ENCODE results near the gene KCNS1.
A peak's percentile ranks its signal among the peaks of the same experiment; 100 is the strongest.

KCNS1 gene

DNA sequence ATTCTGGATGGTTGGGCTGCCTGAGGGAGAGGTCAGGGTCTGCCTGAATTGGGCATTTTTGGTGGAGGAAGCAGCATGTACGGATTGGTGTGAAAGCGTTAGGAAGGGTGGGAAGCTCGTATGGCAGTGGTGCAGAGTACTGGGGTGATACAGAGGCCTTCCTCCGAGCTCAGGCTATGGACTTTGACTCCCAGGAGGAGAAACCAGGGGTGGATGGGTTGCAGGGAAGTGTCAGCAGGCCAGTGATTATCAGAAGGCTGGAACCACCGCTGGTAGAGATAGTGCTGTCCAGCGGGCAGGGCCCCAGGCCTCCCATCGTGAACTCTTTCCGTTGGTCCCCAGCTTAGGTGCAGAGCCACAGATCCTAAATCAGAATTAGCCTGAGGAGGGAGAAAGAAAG, 8.7 kb upstream of the KCNS1 start:
- no peak for DNase-seq (ENCODE audit: low read depth)

DNA sequence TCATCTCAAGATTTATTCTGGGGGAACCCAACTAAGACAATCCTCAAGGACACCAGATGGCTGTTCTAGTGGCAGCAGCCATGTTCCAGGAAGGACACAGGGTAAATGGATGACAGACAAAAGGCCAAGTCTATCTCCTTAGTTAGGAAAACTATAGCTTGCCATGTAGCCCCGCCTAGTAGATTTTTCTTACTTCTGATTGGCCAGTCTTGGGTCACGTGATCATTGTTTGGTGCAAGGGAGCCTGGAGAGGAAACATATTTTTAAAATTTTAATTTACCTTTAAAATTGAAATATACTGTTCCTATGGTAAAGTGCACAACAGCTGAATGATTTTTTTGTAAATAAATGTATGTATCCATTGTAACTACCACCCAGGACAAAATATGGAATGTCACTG, 4.4 kb upstream of the KCNS1 start:
- no peak for DNase-seq (ENCODE audit: low read depth)

DNA sequence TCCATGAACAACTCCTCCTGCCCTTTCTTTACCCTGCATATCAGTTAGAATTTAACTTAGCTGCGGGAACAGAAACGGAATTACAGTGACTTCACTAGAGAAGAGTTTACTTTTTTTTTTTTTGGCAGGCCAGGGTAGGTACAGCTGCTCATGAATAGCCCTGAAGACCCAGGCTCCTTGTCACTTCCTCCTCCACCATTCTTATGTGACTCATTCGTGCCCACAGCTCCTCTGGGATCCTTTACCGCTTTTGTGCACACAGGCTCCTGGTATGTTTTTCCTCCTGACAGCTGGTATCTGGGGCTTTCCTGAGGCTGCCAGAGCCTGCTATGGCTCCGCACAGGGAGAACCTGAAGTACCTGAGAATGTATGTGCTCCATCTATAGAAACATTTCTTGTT, 3.9 kb upstream of the KCNS1 start:
- DNase-seq (ENCODE audit: low read depth) = peak; percentile 55

DNA sequence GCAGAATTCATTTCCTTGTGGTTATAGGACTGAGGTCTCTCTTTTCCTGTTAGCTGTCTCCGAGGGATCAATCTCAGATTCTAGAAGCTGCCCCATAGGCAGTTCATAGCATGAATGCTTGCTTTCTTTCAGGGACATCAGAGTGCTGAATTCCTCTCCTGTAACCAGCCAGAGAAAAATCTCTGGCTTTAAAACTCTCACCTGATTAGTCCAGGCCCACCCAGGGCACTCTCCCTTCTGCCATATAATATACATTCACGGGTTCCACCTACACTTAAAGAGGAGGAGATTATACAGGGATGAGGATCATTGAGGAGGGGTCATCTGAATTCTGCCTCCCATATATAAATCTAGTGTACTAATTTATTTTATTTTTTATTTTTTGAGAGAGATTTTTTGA, 2.1 kb upstream of the KCNS1 start:
- DNase-seq (ENCODE audit: low read depth) = no peak

DNA sequence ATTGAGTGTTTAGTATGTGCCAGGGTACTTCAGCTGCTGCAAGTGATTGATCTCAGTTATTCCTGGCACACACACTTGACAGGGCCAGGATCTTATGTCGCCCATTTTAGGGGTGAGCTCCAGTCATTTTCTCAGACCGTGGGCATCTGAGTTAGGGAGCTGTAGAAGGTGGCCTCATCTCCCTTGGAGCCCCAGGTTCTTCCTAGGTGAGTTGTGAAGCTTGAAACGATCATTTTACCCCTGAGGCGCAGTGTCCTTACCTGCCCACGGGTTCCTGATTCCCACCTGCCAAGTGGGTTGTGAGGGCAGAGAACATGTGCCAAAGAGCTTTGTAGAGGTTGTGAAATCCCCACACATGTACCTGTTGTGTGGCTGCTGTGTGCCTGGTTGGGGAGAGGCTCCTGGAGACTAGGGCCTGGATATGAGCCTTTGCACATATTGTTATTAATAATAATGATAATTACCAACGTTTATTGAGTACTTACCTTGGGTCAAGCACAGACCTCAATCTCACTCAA, 465 bp upstream of the KCNS1 start:
- DNase-seq (ENCODE audit: low read depth) = no peak

DNA sequence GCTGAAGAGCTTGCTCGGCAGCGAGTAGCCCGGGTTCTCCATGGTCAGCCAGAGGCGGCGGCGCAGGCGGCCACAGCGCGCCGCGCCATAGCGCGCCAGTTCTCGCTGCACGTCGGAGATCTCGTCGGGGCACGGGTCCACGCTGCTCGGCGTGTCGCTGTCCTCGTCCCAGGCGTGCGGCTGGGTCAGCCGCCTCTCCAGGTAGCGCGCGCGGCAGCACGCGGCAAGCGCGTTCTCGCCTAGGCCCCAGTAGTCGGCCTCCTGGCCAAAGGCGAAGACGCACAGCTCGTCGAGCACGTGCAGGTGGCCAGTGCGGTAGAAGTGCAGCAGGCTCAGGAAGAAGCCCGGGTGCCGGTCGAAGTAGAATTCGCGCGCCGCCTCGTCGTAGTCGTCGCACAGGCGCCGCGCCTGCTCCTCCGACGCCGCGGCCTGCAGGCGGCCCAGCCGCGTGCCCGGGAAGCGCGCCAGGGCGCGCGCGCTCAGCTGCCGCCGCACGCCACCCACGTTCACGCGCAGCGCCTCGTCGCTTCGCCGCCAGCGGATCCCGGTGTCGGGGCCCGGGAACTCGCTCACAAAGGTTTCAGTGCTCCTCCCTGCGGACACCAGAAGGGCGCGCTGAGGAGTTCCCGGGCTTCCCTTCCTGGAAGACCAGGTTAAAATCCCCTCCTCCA, 2.7 kb downstream of the KCNS1 start:
- DNase-seq (ENCODE audit: low read depth) = no peak

DNA sequence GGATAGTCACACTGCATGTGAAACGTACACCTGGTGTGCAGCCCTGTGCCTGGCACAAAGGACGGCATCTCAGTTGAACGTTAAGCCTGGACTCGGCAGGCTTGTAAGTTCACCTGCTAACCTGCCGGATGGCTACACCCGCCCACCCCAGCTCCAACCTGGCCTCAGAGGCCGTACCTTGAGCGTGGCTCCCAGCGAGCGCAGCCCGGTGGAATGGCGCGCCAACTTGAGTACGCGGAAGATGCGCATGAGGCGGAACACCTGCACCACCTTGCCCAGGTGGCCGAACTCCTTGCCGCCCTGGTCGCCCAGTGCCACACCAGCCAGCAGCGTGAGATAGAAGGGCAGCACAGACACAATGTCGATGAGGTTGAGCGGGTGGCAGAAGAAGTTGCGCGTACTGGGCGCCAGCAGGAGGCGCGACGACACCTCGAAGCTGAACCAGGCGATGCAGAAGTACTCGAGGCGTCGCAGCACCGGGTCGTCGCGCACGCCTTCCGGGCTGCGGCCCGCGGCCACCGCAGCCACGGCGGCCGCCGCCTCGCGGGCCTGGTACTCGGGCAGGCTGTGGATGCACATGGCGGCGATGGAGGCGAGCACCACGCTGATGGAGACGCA, 3.3 kb downstream of the KCNS1 start:
- no peak for DNase-seq (ENCODE audit: low read depth)

DNA sequence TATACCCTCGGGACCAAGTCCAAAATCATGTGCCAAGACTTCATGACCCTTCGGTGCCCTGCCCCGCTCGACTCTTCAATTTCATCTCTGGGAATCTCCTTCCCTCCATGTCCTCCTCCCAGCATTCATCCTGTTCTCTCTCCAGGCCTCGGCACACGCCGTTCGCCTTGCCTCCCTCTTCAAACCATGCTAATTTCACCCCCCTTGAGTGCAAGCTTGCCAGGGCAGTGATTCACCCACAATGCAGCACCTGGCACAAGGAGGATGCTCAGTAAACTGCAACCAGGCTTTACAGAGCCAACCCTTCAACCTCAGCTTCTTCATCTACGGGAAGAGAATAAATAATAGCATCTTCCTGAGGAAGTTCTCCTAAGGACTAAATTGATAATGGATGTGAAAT, 4.1 kb downstream of the KCNS1 start:
- no peak for DNase-seq (ENCODE audit: low read depth)

DNA sequence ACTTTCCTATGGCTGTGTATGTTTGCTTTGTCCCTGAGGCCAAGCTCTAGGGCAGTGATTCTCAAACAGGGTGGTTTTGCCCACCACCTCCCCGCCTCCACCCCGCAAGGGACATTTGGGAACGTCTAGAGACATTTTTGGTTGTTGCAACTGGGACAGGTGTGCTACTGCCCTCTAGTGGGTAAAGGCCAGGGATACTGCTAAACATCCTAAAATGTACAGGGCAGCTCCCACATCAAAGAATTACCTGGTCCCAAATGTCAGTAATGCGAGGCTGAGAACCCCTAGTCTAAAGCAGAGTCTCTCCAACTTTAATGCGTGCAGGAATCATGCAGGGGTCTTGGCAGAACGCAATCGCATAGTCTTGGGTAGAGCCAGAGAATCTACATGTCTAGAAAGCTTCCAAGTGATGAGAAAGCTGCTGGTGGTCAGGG, 5.1 kb downstream of the KCNS1 start:
- no peak for DNase-seq (ENCODE audit: low read depth)

DNA sequence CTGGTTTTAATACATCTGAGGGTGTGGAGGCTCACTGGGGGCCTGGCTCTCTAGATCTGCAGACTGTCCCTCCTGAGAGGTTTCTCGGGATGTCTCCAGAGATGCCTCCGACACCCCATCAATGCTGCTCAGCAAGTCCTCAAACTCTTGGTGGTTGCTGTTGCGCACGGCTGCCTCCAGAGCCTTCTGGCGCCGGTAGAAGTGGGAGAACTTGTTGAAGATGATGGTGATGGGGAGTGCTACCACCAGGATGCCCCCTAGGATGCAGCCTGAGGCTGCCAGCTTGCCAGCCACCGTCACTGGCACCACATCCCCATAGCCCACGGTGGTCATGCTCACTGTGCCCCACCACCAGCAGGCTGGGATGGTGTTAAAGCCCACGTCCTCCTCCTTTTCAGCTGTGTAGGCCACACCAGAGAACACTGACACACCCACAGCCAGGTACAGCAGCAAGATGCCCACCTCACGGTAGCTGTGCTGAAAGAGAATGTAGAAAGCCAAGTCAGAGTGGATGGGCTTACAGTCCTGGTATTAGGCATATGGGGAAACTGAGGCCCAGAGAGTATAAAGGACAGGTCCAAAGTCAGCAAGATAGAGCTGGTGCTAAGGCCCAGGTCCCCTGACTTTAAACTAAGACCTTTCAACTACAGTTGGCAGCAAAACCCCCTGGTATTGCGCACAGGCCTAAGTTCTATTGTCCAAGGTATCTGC, 5.9 kb downstream of the KCNS1 start:
- no peak for DNase-seq (ENCODE audit: low read depth)

DNA sequence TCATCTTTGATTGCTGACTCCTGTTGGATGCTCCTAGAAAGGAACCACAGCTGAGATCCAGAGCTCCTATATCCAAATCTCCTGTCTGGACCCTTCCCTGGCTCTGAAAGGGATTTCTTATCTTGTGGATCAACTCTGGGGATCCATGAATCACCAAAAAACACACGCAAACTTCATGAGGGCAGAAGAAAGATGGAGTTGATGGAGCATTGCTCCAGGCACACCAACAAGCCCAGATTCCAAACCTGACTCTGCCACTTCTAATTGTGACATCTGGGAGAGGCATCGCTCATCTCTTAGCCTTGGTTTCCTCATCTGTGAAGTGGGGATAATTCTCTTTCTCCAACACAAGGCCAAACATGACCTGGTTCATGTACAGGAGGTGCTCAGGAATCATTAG, 6.7 kb downstream of the KCNS1 start:
- no peak for DNase-seq (ENCODE audit: low read depth)

DNA sequence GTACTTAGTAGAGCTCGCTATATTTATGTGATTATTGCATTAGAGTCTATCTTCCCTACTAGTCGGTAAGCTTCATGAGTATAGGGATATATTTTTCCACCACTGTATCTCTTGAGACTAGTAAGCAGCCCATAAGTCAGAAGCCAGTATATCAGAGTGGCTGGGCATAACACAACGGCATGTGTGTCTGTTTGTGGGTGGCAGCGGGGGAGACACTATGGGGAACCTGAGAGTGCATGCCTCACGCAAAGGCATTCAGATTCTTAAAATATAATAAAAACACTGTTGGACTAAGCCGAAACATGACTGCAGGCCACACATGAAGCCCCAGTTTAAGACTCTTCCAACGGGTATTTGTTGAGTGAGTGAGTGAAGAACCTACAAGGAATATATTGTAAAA, 8.0 kb downstream of the KCNS1 start:
- no peak for DNase-seq (ENCODE audit: low read depth)

DNA sequence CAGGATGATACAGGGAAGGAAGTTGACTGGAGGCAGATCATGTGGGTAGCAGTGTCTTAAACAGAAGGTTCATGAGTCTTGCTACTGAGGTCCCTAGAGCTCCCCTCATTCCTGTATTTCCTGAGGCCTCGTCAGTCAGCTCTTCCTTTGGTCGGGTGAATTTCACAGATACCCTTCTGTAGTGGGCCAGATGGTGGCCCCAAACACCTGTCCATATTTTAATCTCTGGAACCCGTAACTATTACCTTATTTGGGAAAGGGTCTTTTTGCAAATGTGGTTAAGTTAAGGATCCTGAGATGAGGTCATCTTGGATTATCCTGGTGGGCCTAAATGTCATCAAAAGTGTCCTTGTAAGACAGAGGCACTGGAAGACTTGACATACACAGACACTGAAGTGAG, 9.6 kb downstream of the KCNS1 start:
- DNase-seq (ENCODE audit: low read depth) = no peak

DNA sequence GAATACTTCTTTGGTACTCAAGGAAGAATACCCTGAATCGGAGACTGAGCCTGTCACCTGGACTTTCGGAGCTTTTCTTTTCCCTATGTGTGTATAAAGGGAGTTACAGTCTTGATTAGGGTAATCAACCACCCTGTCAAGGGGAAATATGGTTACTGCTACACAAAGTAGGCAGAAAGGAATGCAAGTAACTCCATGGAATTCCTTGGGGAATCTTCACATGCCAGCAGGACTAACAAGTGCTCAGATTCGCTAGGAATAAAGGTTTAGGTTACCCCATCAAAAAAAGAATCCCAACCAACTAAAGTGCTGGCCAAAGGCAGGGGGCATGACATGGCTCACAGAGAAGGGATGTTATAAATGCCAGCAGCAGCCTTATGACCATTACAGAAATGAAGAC, 10.4 kb downstream of the KCNS1 start:
- no peak for DNase-seq (ENCODE audit: low read depth)

DNA sequence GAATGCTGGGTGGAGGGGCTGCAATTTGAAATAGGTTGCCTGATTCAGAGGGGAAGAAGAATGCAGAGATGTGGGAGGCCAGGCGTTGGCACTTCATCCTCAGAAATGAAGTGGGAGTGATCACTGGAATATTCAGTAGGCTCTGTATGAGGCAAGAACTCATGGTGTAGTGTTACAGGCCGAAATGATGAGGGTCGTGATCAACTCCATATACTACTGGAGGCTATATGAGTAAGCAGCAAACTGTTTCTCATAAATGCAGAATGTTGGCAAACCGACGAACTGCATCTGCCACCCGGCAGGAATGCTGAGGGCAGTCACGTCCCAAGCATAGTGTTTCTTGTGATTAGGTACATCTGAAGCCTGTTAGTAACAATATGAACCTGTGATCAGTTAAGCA, 12.7 kb downstream of the KCNS1 start:
- no peak for DNase-seq (ENCODE audit: low read depth)

DNA sequence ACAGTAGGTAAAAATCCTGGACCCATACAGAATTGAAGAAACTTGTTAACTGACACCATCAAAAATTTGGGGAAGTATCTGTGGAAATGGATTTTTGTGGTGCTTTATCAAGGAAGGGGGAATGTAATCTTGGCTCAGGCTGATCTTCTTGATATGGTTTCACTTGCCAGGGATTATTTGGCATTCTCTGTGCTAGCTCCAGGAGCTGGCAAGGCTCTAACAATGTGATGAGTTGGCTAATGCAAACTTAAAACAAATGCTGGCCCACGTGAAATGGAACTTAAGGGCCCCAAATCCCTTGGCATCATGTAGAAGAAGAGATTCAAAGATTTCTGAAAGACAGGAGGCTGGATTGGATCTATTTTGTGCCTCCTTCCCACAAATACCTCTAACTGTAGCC, 13.1 kb downstream of the KCNS1 start:
- no peak for DNase-seq (ENCODE audit: low read depth)

DNA sequence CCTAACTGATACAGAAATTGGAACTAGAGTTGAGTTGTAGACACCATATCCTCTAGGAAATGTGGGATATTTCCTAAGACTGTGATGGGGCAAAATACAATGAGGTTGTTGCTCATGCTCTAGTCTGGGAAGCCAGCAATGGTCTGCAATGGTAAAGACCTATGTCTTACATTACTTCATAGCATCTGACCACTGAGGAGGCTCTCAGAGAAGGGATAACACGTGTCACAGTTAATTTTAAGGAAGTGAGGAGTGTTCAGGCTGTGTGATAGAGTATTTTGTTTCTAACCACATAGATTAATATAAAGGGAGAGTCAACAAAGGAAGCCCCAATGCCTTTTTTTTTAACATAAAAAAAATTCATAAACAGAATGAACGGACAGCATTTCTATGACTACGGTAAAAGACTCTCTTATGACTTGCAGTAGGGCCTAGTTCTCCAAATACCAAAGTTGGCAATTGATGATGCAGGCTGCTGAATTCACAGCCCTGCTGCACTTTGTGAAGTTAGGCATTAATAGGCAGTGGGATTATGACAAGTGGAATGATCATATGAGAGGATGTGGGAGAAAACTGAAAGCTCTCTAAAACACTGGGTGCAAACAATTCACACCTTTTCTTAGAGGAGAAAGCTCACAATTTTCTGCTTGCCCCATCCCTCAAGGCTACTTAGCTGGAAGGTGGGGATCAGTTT, 13.7 kb downstream of the KCNS1 start:
- DNase-seq (ENCODE audit: low read depth) = no peak

DNA sequence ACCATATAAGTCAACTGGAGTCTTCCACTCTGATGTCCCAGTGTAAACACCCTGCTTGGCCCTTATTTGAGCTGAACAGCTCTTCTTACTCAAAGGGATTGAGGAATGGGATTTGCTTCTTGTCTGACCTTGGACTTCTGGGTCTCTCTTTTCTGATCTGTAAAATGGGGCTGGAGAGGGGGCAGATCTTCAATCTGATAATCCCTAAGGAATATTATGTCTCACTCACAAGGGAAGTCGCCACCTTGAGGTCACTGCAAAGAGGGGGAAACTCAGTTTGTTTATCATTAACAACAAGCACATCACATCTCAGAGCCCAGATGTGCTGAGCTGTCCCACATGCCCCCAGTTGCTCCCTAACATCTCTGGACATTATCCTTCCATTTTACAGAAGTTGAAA, 15.1 kb downstream of the KCNS1 start:
- DNase-seq (ENCODE audit: low read depth) = no peak

DNA sequence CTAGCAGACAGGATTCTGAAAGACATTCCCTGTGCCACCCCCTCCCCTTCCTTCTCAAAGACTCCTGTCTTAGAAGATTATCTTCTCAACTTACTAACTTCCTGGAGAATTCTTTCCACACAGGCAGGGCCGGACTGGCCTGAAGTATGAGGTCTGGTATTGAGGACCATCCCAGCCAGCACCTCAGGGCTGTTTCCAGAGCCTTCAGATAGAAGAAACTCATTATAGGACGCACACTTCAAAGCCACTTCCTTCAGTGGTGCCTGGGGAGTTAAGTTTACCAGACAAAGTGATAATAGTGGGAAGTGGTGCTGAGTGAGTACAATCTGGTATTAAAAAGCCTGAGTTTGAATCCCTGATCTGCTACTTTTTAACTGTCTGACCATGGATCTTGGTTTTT, 15.6 kb downstream of the KCNS1 start:
- DNase-seq (ENCODE audit: low read depth) = no peak

DNA sequence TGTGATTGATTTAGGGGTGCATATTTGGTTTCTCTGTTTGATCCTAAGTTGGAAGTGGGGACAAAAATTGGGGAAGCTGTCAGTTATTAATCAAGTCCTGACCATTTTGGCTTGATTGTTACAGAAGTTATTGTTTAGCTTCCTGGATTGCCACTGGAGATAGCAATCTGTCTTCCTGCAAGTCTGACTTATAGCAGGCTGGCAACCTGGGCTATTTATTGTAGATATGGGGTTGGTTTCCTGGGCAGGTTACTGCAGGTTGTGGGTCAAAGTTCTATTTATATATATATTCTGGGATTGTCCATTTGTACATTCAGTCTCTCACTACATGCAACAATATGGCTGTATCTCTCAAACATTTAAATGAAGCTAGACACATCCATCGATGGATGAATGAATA, 17.8 kb downstream of the KCNS1 start:
- DNase-seq (ENCODE audit: low read depth) = no peak

DNA sequence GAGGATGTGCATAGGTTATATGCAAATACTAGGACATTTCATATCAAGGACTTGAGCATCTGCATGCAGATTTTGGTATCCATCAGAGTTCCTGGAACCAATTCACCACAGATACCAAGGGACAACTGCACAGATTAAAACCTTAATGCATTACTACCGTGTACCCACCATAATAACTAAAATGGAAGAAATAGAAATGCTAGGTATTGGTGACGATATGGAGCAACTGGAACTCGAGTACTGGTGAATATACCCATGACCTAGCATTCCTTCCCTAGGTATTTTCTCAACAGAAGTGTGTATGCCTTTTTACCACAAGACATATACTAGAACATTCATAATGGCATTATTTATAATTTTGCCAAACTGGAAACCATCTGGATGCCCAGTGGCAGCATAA, 18.5 kb downstream of the KCNS1 start:
- no peak for DNase-seq (ENCODE audit: low read depth)

DNA sequence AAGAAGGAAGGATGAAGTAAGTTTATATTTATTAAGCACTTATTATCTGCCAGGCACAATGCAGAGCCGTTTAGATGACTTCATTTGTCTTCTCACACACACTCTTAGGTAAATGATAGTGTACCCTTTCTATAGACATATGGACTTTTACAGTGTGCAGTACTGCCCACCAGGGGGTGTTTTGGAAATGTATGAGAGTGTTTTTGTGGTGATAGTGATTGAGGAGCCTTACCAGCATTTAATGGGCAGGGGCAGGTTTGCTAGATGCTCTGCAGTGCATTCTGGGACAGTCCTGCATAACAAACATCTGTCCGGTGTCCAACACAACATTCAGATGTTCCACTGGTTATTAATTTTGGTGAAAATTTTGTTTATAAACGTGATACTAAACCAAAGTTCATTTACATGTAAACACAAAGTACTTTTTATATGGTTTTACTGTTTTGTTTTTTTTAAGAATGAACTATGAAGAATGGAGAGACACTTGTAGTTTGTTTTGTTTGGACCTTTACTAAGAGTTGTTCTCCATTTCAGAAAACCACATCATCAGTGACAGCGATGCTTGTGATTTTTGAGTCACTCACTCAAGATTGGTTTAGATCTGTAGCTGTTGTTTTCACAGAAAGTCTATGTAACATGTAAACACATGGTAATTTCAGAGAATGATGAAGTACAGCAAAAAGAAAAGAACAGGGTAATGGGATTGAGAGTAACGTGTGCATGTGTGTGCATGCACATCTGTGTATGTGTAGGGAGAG, 19.9 kb downstream of the KCNS1 start:
- DNase-seq (ENCODE audit: low read depth) = no peak

Data from non-pigmented ciliary epithelial cell (primary cell).